Peyer's patch (tissue), 4 donors: Measurements from ENCODE around the gene ITPR1.

Source experiments
- POLR2A ChIP-seq, 2 donors: fragments of 450-650 bp; IDR thresholded peaks; one replicate each; pipeline ENCODE4 v1.5.1; 2017; ENCODE audit warnings: antibody characterized with exemption in 2 of 2, mild to moderate bottlenecking in 2 of 2, moderate library complexity in 2 of 2
- TF ChIP-seq, protein P1 (sequence below), 6 experiments: fragments of 450-650 bp in 4 of 6; fragments of 200-600 bp in 2 of 6; sonication (generic) in 1 of 6; IDR thresholded peaks; one replicate each; pipeline ENCODE4 v1.5.1; 2017 to 2019; ENCODE audit warnings: antibody characterized with exemption in 6 of 6, mild to moderate bottlenecking in 3 of 6, moderate library complexity in 1 of 6

DNA sequence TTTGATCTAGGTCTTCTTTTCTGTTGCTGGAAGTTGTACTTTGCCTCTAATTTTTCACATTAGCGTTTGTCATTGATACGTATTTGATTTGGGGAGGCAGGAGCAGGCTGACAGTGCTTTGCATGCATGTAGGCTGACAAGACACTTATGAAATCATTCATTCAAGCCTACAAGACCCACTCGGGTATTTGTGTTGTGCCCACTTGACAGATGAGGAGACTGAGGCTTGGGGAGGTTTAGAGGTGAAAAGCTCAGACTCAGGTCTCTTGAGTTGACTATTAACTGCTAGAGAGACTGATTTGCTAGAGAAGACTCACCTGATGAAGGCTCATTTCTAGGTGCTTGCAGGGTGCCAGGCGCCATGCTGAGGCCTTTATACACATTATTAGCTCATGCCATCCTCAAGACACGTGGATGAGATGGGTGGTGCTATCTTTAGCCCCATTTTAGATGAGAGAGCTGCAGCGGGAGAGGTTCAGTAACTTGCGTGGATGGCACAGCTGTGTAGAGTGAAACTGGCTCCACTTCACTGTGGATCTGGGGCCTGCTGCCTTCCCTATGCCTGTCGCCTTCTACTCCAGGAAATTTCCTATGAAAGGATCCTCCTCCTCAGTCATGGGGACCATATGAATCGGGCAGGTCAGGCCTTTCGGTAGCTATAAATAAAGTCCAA, 192.7 kb downstream of the ITPR1 start:
- TF ChIP-seq, protein P1, sequence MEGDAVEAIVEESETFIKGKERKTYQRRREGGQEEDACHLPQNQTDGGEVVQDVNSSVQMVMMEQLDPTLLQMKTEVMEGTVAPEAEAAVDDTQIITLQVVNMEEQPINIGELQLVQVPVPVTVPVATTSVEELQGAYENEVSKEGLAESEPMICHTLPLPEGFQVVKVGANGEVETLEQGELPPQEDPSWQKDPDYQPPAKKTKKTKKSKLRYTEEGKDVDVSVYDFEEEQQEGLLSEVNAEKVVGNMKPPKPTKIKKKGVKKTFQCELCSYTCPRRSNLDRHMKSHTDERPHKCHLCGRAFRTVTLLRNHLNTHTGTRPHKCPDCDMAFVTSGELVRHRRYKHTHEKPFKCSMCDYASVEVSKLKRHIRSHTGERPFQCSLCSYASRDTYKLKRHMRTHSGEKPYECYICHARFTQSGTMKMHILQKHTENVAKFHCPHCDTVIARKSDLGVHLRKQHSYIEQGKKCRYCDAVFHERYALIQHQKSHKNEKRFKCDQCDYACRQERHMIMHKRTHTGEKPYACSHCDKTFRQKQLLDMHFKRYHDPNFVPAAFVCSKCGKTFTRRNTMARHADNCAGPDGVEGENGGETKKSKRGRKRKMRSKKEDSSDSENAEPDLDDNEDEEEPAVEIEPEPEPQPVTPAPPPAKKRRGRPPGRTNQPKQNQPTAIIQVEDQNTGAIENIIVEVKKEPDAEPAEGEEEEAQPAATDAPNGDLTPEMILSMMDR (IDR thresholded peaks at IDR 0.05): no peak
- TF ChIP-seq POLR2A (IDR thresholded peaks at IDR 0.05): no peak
